CD4-positive, alpha-beta T cell treated with Interleukin-21 for 1 hour (primary cell): Measurements from ENCODE around the gene IPP.
A peak's percentile ranks its signal among the peaks of the same experiment; 100 is the strongest.
"Not testable (repeated sequence)": the region's sequence is repeated elsewhere in the genome, so short reads cannot be mapped to it uniquely, and the experiment has no call there.

ENCODE experiments used
- DNase-seq: peaks from one replicate; pipeline ENCODE4 v3.0.0-alpha.2; 2020

IPP gene

GRCh38 chr1:45750298-45751038 lies at the start of gene IPP:
IPP (minus strand) TSS chr1:45750653; CDS start chr1:45746411, 4,242 bp downstream.
- DNase-seq = peak; percentile 94

GRCh38 chr1:45796946-45797345 lies 46.5 kb upstream of the IPP start:
- DNase-seq = no peak

GRCh38 chr1:45796381-45796780 lies 45.9 kb upstream of the IPP start:
- no peak for DNase-seq

- DNase-seq = no peak
These were observed 43.6 kb upstream of the IPP start for GRCh38 chr1:45793942-45794604.

GRCh38 chr1:45792744-45793143 lies 42.3 kb upstream of the IPP start:
- no peak for DNase-seq

GRCh38 chr1:45789601-45790000 lies 39.1 kb upstream of the IPP start:
- DNase-seq = no peak

GRCh38 chr1:45787905-45788304 lies 37.5 kb upstream of the IPP start:
- DNase-seq = no peak

- DNase-seq = peak; percentile 65
These were observed 35.1 kb upstream of the IPP start for GRCh38 chr1:45785583-45785982.

- DNase-seq = no peak
These were observed 25.3 kb upstream of the IPP start for GRCh38 chr1:45775794-45776193.

GRCh38 chr1:45772971-45773370 lies 22.5 kb upstream of the IPP start:
- no peak for DNase-seq

- no peak for DNase-seq
These were observed 18.9 kb upstream of the IPP start for GRCh38 chr1:45769261-45769932.

GRCh38 chr1:45767035-45767434 lies 16.6 kb upstream of the IPP start:
- no peak for DNase-seq

GRCh38 chr1:45765999-45766792 lies 15.7 kb upstream of the IPP start:
- DNase-seq = no peak

- DNase-seq = no peak
These were observed 11.8 kb upstream of the IPP start for GRCh38 chr1:45762291-45762690.

GRCh38 chr1:45755697-45756096 lies 5.2 kb upstream of the IPP start:
- DNase-seq = no peak

GRCh38 chr1:45753248-45754037 lies 3.0 kb upstream of the IPP start:
- DNase-seq = no peak

GRCh38 chr1:45752441-45753052 lies 2.1 kb upstream of the IPP start:
- DNase-seq = no peak

- no peak for DNase-seq
These were observed 1.6 kb upstream of the IPP start for GRCh38 chr1:45752014-45752413.

GRCh38 chr1:45751039-45751838 lies 786 bp upstream of the IPP start:
- DNase-seq = not testable (repeated sequence)

GRCh38 chr1:45746922-45747321 lies 3.5 kb downstream of the IPP start:
- DNase-seq = no peak

- not testable (repeated sequence) for DNase-seq
These were observed 10.8 kb downstream of the IPP start for GRCh38 chr1:45739641-45740156.
